Mammary epithelial cell (primary cell): ENCODE measurements around the gene CD8B2.

ENCODE experiments used
- CTCF ChIP-seq, 2 donors: IDR thresholded peaks in 1 of 2; conservative IDR thresholded peaks in 1 of 2; 2 replicates each; pipeline ENCODE4 v1.5.1; 2011 to 2012; ENCODE audit warnings: inconsistent platforms in 2 of 2, low read length in 2 of 2, mild to moderate bottlenecking in 2 of 2, control low read depth in 1 of 2, low read depth in 1 of 2; ENCODE audit not compliant: insufficient read depth in 1 of 2; ENCODE audit errors: extremely low read depth in 1 of 2
- EZH2 ChIP-seq: IDR thresholded peaks from 2 replicates; pipeline ENCODE4 v1.6.1; 2012; ENCODE audit warnings: low read length, inconsistent platforms, borderline replicate concordance

DNA sequence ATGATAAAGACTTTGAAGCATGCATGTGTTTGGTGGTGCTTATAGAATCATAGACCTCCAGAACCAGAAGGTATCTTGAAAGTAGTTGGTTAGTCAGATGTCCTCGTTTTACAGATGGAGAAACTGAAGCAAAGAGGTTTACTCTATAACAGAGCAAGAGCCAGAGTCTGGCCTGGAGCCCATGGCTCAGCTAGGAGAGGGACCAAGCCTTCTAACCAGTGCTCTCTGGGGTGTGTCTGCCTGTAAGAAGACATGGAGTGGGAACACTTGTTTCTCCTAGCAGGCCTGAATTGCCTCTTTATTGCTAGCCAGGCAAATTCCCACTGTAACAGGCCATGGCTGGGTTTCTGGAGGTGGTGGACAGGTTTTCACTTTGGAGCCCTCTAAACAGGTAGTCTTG lies 67.9 kb downstream of the CD8B2 start:
- TF ChIP-seq CTCF (conservative IDR thresholded peaks at IDR 0.05 in 1 of 2, IDR thresholded peaks at IDR 0.05 in 1 of 2; ENCODE audit: extremely low read depth in 1 of 2, insufficient read depth in 1 of 2, low read depth in 1 of 2, low read length in 2 of 2) (no peak), EZH2 (no peak)
